Measurements from ENCODE around the gene MFAP3. TPM values are rescaled to one million over a fixed set of nuclear protein-coding genes. Genes with fewer than 3 reads are reported as not detected.
A peak's percentile ranks its signal among the peaks of the same experiment; 100 is the strongest.

MFAP3 gene
- 48.8 and 56.0 TPM in 2 replicates for total RNA-seq (2022)
- percentile 95 among the genes with signal in this experiment for Bru-seq, nascent RNA
- percentile 97 among the genes with signal in this experiment for BruChase-seq, experiment 1, labeled RNA remaining after a 6-hour chase
- percentile 97 among the genes with signal in this experiment for BruChase-seq, experiment 2, labeled RNA remaining after a 2-hour chase
- long read RNA-seq, transcript MFAP3-212 (3 exons, 643 nt), result major isoform, 86 of 118 reads
- long read RNA-seq, partial matches to known transcripts, result 12 of 118 reads
- long read RNA-seq, other reads (novel, unspliced or antisense), result 16 of 118 reads

GRCh38 chr5:154038707-154039457 is at the start of gene MFAP3, which contains the start of gene FAM114A2:
TSS of gene MFAP3 (plus strand) at chr5:154038967. CDS start at chr5:154049723, 10,756 bp downstream.
TSS of gene FAM114A2 (minus strand) at chr5:154038910. CDS start at chr5:154034953, 3,957 bp downstream.
- H3K27me3 Mint-ChIP-seq (ENCODE audit: insufficient read depth, unreplicated experiment), result no peaks in the 10 kb centered on the region
- TF ChIP-seq, protein P1, sequence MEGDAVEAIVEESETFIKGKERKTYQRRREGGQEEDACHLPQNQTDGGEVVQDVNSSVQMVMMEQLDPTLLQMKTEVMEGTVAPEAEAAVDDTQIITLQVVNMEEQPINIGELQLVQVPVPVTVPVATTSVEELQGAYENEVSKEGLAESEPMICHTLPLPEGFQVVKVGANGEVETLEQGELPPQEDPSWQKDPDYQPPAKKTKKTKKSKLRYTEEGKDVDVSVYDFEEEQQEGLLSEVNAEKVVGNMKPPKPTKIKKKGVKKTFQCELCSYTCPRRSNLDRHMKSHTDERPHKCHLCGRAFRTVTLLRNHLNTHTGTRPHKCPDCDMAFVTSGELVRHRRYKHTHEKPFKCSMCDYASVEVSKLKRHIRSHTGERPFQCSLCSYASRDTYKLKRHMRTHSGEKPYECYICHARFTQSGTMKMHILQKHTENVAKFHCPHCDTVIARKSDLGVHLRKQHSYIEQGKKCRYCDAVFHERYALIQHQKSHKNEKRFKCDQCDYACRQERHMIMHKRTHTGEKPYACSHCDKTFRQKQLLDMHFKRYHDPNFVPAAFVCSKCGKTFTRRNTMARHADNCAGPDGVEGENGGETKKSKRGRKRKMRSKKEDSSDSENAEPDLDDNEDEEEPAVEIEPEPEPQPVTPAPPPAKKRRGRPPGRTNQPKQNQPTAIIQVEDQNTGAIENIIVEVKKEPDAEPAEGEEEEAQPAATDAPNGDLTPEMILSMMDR (IDR thresholded peaks at IDR 0.05; ENCODE audit: unreplicated experiment), result no peak
- ChIA-PET CTCF (interaction anchor here (0.5 to 2.0 kb wide), 8 partner anchors 9 to 1525 kb away, joined by 3 to 10 read pairs (median 3); no protein-coding TSS in a partner anchor), POLR2A (interaction anchor here (0.6 to 3.4 kb wide), 50 partner anchors 10 to 1399 kb away, joined by 3 to 34 read pairs (median 4); partner anchors contain the start of genes CNOT8, GALNT10, GEMIN5 and SAP30L)
- intact Hi-C loops (cut with micrococcal nuclease), result no loop called here
- H3K4me1 Mint-ChIP-seq (ENCODE audit: insufficient read depth, unreplicated experiment), result peaks cover 39% of the 10 kb centered on the region
- DNase-seq (ENCODE audit: unreplicated experiment), result peak; percentile 93
- peak within 1 kb of the TSS; percentile 98 for H3K27ac Mint-ChIP-seq (ENCODE audit: low read depth, unreplicated experiment)
- H3K4me3 Mint-ChIP-seq (ENCODE audit: unreplicated experiment), result peak within 1 kb of the TSS; percentile 96
- peaks cover 9% of the 10 kb centered on the region for H3K36me3 Mint-ChIP-seq (ENCODE audit: insufficient read depth, unreplicated experiment)
- TSS peak; percentile 74 for BruUV-seq (replicated peaks)
- H3K9me3 Mint-ChIP-seq (ENCODE audit: unreplicated experiment), result no peaks in the 10 kb centered on the region

- intact Hi-C loops (cut with micrococcal nuclease), result no loop called here
- no peaks in the 10 kb centered on the region for H3K9me3 Mint-ChIP-seq (ENCODE audit: unreplicated experiment)
- TF ChIP-seq, protein P1 (IDR thresholded peaks at IDR 0.05; ENCODE audit: unreplicated experiment), result no peak
- BruUV-seq (replicated peaks), result no TSS peak
- no peak overlapping the region for H3K27ac Mint-ChIP-seq (ENCODE audit: low read depth, unreplicated experiment)
- no peaks in the 10 kb centered on the region for H3K27me3 Mint-ChIP-seq (ENCODE audit: insufficient read depth, unreplicated experiment)
- CTCF ChIA-PET, result interaction anchor here (0.6 to 3.2 kb wide), 10 partner anchors 12 to 1381 kb away, joined by 3 to 11 read pairs (median 3); no protein-coding TSS in a partner anchor
- peak; percentile 50 for DNase-seq (ENCODE audit: unreplicated experiment)
- peaks cover 41% of the 10 kb centered on the region for H3K36me3 Mint-ChIP-seq (ENCODE audit: insufficient read depth, unreplicated experiment)
- no peak overlapping the region for H3K4me3 Mint-ChIP-seq (ENCODE audit: unreplicated experiment)
- POLR2A ChIA-PET, result interaction anchor here (0.9 to 1.1 kb wide), 2 partner anchors 23 to 445 kb away, joined by 3 read pairs; no protein-coding TSS in a partner anchor
- no peaks in the 10 kb centered on the region for H3K4me1 Mint-ChIP-seq (ENCODE audit: insufficient read depth, unreplicated experiment)
Observed at GRCh38 chr5:153991168-153991567, 47.6 kb upstream of the MFAP3 start.

DNA sequence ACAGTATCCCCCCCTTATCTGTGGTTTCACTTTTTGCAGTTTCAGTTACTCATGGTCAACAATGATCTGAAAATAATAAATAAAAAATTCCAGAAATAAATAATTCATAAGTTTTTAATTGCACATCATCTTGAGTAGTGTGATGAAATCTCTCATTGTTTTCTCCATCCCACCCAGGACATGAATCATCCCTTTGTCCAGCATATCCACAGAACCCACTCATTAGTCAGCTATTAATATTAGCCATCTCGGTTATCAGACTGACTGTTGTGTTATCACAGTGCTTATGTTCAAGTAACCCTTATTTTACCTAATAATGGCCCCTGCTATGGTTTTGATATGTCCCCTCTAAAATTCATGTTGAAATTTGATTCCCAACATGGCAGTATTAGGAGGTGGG is 40.8 kb upstream of the MFAP3 start:
- H3K9me3 Mint-ChIP-seq (ENCODE audit: unreplicated experiment), result no peaks in the 10 kb centered on the region
- ChIA-PET CTCF (interaction anchor here (0.5 to 1.4 kb wide), 2 partner anchors 21 to 58 kb away, joined by 3 read pairs; no protein-coding TSS in a partner anchor), POLR2A (no interaction called here)
- intact Hi-C loops (cut with micrococcal nuclease), result no loop called here
- H3K27me3 Mint-ChIP-seq (ENCODE audit: insufficient read depth, unreplicated experiment), result no peaks in the 10 kb centered on the region
- no peak for DNase-seq (ENCODE audit: unreplicated experiment)
- TF ChIP-seq, protein P1 (IDR thresholded peaks at IDR 0.05; ENCODE audit: unreplicated experiment), result no peak
- H3K36me3 Mint-ChIP-seq (ENCODE audit: insufficient read depth, unreplicated experiment), result peaks cover 49% of the 10 kb centered on the region
- H3K27ac Mint-ChIP-seq (ENCODE audit: low read depth, unreplicated experiment), result no peak overlapping the region
- no TSS peak for BruUV-seq (replicated peaks)
- H3K4me3 Mint-ChIP-seq (ENCODE audit: unreplicated experiment), result no peak overlapping the region
- H3K4me1 Mint-ChIP-seq (ENCODE audit: insufficient read depth, unreplicated experiment), result no peaks in the 10 kb centered on the region

GRCh38 chr5:153998768-153999167 is 40.0 kb upstream of the MFAP3 start:
- Mint-ChIP-seq H3K9me3 (ENCODE audit: unreplicated experiment) (no peaks in the 10 kb centered on the region), H3K4me3 (ENCODE audit: unreplicated experiment) (no peak overlapping the region), H3K27me3 (ENCODE audit: insufficient read depth, unreplicated experiment) (no peaks in the 10 kb centered on the region), H3K27ac (ENCODE audit: low read depth, unreplicated experiment) (no peak overlapping the region), H3K36me3 (ENCODE audit: insufficient read depth, unreplicated experiment) (peaks cover 42% of the 10 kb centered on the region), H3K4me1 (ENCODE audit: insufficient read depth, unreplicated experiment) (no peaks in the 10 kb centered on the region)
- POLR2A ChIA-PET, result interaction anchor here (0.7 kb wide), 1 partner anchor 558 kb away, joined by 3 read pairs; no protein-coding TSS in a partner anchor
- intact Hi-C loops (cut with micrococcal nuclease), result no loop called here
- no peak for DNase-seq (ENCODE audit: unreplicated experiment)
- no TSS peak for BruUV-seq (replicated peaks)
- CTCF ChIA-PET, result interaction anchor here (0.6 kb wide), 1 partner anchor 722 kb away, joined by 3 read pairs; no protein-coding TSS in a partner anchor
- TF ChIP-seq, protein P1 (IDR thresholded peaks at IDR 0.05; ENCODE audit: unreplicated experiment), result no peak

Data from MCF 10A (cell line).